ENCODE results near the gene FLT3LG. TPM values are rescaled to one million over a fixed set of nuclear protein-coding genes. Genes with fewer than 3 reads are reported as not detected.

FLT3LG gene
- total and polyA plus RNA-seq, 3 experiments from 2014 or later, result 63.9 to 148 (median 71.5) TPM

Other genes with a start within 250 kb of the FLT3LG start
- 1 to 10 TPM; 1.1 to 1.2 TPM for gene SLC6A16, start 149.0 kb upstream of the FLT3LG start, total RNA-seq
- gene SLC6A16, start 149.0 kb upstream of the FLT3LG start, polyA plus RNA-seq, result 1.7 TPM
- gene CD37, start 138.8 kb upstream of the FLT3LG start, total RNA-seq, result 100 to 1,000 TPM; 116 to 127 TPM
- 188 TPM for gene CD37, start 138.8 kb upstream of the FLT3LG start, polyA plus RNA-seq
- not detected for gene TEAD2, start 111.8 kb upstream of the FLT3LG start, total RNA-seq
- gene TEAD2, start 111.8 kb upstream of the FLT3LG start, polyA plus RNA-seq, result not detected
- not detected for gene DKKL1, start 110.3 kb upstream of the FLT3LG start, total RNA-seq
- gene DKKL1, start 110.3 kb upstream of the FLT3LG start, polyA plus RNA-seq, result not detected
- gene KASH5, start 86.0 kb upstream of the FLT3LG start, total RNA-seq, result under 1 TPM in 1 of 2 experiments, not detected in 1; 0.31 TPM
- not detected for gene KASH5, start 86.0 kb upstream of the FLT3LG start, polyA plus RNA-seq
- gene PTH2, start 50.8 kb upstream of the FLT3LG start, total RNA-seq, result not detected
- not detected for gene PTH2, start 50.8 kb upstream of the FLT3LG start, polyA plus RNA-seq
- not detected for gene GFY, start 48.8 kb upstream of the FLT3LG start, total RNA-seq
- gene GFY, start 48.8 kb upstream of the FLT3LG start, polyA plus RNA-seq, result not detected
- gene SLC17A7, start 32.7 kb upstream of the FLT3LG start, total RNA-seq, result under 1 TPM; 0.07 to 0.09 TPM
- not detected for gene SLC17A7, start 32.7 kb upstream of the FLT3LG start, polyA plus RNA-seq
- 100 to 1,000 TPM; 132 to 138 TPM for gene PIH1D1, start 22.4 kb upstream of the FLT3LG start, total RNA-seq
- gene PIH1D1, start 22.4 kb upstream of the FLT3LG start, polyA plus RNA-seq, result 81.8 TPM
- gene ALDH16A1, start 21.0 kb upstream of the FLT3LG start, total RNA-seq, result 10 to 100 TPM; 46.7 to 51.8 TPM
- gene ALDH16A1, start 21.0 kb upstream of the FLT3LG start, polyA plus RNA-seq, result 32.5 TPM
- gene RPL13A, start 13.4 kb downstream of the FLT3LG start, total RNA-seq, result 1,000 to 10,000 TPM; 3,865 to 3,912 TPM
- gene RPL13A, start 13.4 kb downstream of the FLT3LG start, polyA plus RNA-seq, result 2,679 TPM
- gene RPS11, start 22.2 kb downstream of the FLT3LG start, total RNA-seq, result 1,000 to 10,000 TPM; 2,863 to 2,871 TPM
- gene RPS11, start 22.2 kb downstream of the FLT3LG start, polyA plus RNA-seq, result 1,959 TPM
- gene FCGRT, start 38.4 kb downstream of the FLT3LG start, total RNA-seq, result 10 to 100 TPM; 16.2 to 16.3 TPM
- 52.4 TPM for gene FCGRT, start 38.4 kb downstream of the FLT3LG start, polyA plus RNA-seq
- gene RCN3, start 53.8 kb downstream of the FLT3LG start, total RNA-seq, result 1 to 10 TPM; 1.4 to 1.7 TPM
- 2.1 TPM for gene RCN3, start 53.8 kb downstream of the FLT3LG start, polyA plus RNA-seq
- gene NOSIP, start 106.3 kb downstream of the FLT3LG start, total RNA-seq, result 10 to 100 TPM; 62.5 to 64.3 TPM
- 414 TPM for gene NOSIP, start 106.3 kb downstream of the FLT3LG start, polyA plus RNA-seq
- 1 to 10 TPM; 1.2 TPM for gene PRRG2, start 107.1 kb downstream of the FLT3LG start, total RNA-seq
- gene PRRG2, start 107.1 kb downstream of the FLT3LG start, polyA plus RNA-seq, result 0.24 TPM
- 10 to 100 TPM; 25.9 to 27.5 TPM for gene PRR12, start 117.0 kb downstream of the FLT3LG start, total RNA-seq
- 0.81 TPM for gene PRR12, start 117.0 kb downstream of the FLT3LG start, polyA plus RNA-seq
- gene RRAS, start 165.9 kb downstream of the FLT3LG start, total RNA-seq, result 1 to 10 TPM; 5.3 to 5.8 TPM
- gene RRAS, start 165.9 kb downstream of the FLT3LG start, polyA plus RNA-seq, result 16.0 TPM
- 10 to 100 TPM; 79.2 to 79.7 TPM for gene SCAF1, start 168.0 kb downstream of the FLT3LG start, total RNA-seq
- 3.2 TPM for gene SCAF1, start 168.0 kb downstream of the FLT3LG start, polyA plus RNA-seq
- 100 to 1,000 TPM; 118 to 127 TPM for gene IRF3, start 191.6 kb downstream of the FLT3LG start, total RNA-seq
- gene IRF3, start 191.6 kb downstream of the FLT3LG start, polyA plus RNA-seq, result 81.7 TPM
- 10 to 100 TPM; 68.2 to 70.9 TPM for gene BCL2L12, start 191.7 kb downstream of the FLT3LG start, total RNA-seq
- gene BCL2L12, start 191.7 kb downstream of the FLT3LG start, polyA plus RNA-seq, result 18.9 TPM
- 100 to 1,000 TPM; 529 to 537 TPM for gene PRMT1, start 203.1 kb downstream of the FLT3LG start, total RNA-seq
- gene PRMT1, start 203.1 kb downstream of the FLT3LG start, polyA plus RNA-seq, result 135 TPM
- gene ADM5, start 215.4 kb downstream of the FLT3LG start, total RNA-seq, result 1 to 10 TPM; 6.9 to 7.2 TPM
- gene ADM5, start 215.4 kb downstream of the FLT3LG start, polyA plus RNA-seq, result 0.91 TPM
- gene CPT1C, start 216.9 kb downstream of the FLT3LG start, total RNA-seq, result under 1 TPM; 0.66 to 0.84 TPM
- not detected for gene CPT1C, start 216.9 kb downstream of the FLT3LG start, polyA plus RNA-seq

Data from CD8-positive, alpha-beta memory T cell (primary cell).